Activated CD4-positive, alpha-beta memory T cell treated with anti-CD3 and anti-CD28 coated beads, Interleukin-2, amount 10 ng/mL, durations not matched to agents 7 days and 5 days (primary cell): Measurements from ENCODE around the gene SMOC1. TPM values are rescaled to one million over a fixed set of nuclear protein-coding genes. Genes with fewer than 3 reads are reported as not detected.
"Not testable (repeated sequence)": the region's sequence is repeated elsewhere in the genome, so short reads cannot be mapped to it uniquely, and the experiment has no call there.

ENCODE experiments used
- CTCF ChIA-PET: fragments of 350-600 bp; sonication (Branson Sonifier 250); formaldehyde crosslinking; loops from one replicate; lab custom pipeline; 2021; ENCODE audit warnings: antibody characterized with exemption, inconsistent platforms; lab: Charles Lee
- POLR2A ChIA-PET: fragments of 350-600 bp; sonication (Branson Sonifier 250); formaldehyde crosslinking; loops from one replicate; lab custom pipeline; 2021; ENCODE audit warnings: antibody characterized with exemption; lab: Charles Lee
- DNase-seq: peaks from one replicate; pipeline ENCODE4 v3.0.0-alpha.2; 2020
- H3K27ac Mint-ChIP-seq: one replicate; pipeline ENCODE4 v1.8.0; 2021; ENCODE audit warnings: mild to moderate bottlenecking, mixed read lengths
- H3K27me3 Mint-ChIP-seq: one replicate; pipeline ENCODE4 v1.8.0; 2021; ENCODE audit warnings: mixed read lengths
- H3K36me3 Mint-ChIP-seq: one replicate; pipeline ENCODE4 v1.8.0; 2021; ENCODE audit warnings: low read depth, mixed read lengths
- H3K4me1 Mint-ChIP-seq: one replicate; pipeline ENCODE4 v1.8.0; 2021; ENCODE audit warnings: mixed read lengths
- H3K4me3 Mint-ChIP-seq: one replicate; pipeline ENCODE4 v1.8.0; 2021; ENCODE audit warnings: mild to moderate bottlenecking, mixed read lengths
- H3K9me3 Mint-ChIP-seq: one replicate; pipeline ENCODE4 v1.8.0; 2021; ENCODE audit warnings: mixed read lengths
- total RNA-seq, 2 experiments: library from RNA; stranded (reverse); gene quantifications; one replicate each; pipeline ENCODE4 v1.2.3, GENCODE V29; 2021

SMOC1 gene
- total RNA-seq, 2 experiments from 2014 or later: not detected

DNA sequence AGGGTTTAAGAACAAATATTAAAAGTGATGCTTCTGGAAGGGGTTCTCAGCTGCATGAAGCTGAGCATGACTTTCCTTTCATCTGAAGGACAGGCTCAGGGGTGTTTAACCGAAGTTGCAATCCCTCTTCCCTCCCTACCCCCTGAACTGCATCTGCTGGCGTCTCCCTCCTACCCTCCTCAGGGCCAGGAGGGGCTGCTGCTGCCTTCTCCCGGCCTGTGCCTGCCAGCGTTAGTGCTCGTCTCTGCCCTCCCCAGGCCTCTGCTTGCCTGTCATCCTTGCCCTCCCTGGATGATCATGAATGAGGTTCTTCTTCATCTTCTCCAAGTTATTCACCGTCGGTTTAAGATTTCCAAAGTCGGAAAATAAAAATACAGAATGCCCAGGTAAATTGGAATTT lies 12.2 kb downstream of the SMOC1 start:
- H3K27me3 Mint-ChIP-seq: peaks cover 42% of the 10 kb centered on the region
- H3K4me3 Mint-ChIP-seq: no peak overlapping the region
- DNase-seq: no peak
- H3K4me1 Mint-ChIP-seq: no peaks in the 10 kb centered on the region
- CTCF ChIA-PET: no interaction called here
- no peak overlapping the region for H3K27ac Mint-ChIP-seq
- no peaks in the 10 kb centered on the region for H3K9me3 Mint-ChIP-seq
- no peaks in the 10 kb centered on the region for H3K36me3 Mint-ChIP-seq
- POLR2A ChIA-PET: no interaction called here

GRCh38 chr14:69895109-69895508 lies 15.9 kb downstream of the SMOC1 start:
- Mint-ChIP-seq H3K4me3 (no peak overlapping the region), H3K36me3 (no peaks in the 10 kb centered on the region), H3K9me3 (peaks cover 2% of the 10 kb centered on the region), H3K27me3 (peaks cover 41% of the 10 kb centered on the region), H3K4me1 (no peaks in the 10 kb centered on the region), H3K27ac (no peak overlapping the region)
- DNase-seq: no peak
- ChIA-PET POLR2A (no interaction called here), CTCF (no interaction called here)

DNA sequence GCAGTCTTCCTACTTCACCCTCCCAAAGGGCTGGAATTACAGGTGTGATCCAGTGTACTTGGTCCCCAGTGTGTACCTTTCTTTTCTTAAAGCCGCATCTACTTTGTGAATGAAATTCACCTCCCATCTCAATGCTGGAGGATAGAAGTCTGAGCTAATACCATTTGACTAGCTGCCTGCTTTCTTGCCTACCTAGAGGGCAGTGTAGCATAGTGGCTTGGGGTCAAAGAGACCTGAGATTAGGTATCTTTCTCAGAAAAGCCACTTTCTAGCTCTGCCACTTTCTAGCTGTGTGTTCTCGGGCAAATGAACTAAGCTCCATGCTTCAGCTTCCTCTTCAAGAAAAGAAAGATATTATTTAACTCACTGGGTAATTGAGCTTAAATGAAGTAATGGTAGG lies 16.9 kb downstream of the SMOC1 start:
- Mint-ChIP-seq H3K27ac (no peak overlapping the region), H3K4me1 (no peaks in the 10 kb centered on the region), H3K4me3 (no peak overlapping the region), H3K36me3 (no peaks in the 10 kb centered on the region), H3K27me3 (peaks cover 36% of the 10 kb centered on the region), H3K9me3 (peaks cover 2% of the 10 kb centered on the region)
- CTCF ChIA-PET: interaction anchor here (0.5 kb wide), 1 partner anchor 392 kb away, joined by 3 read pairs; no protein-coding TSS in a partner anchor
- no peak for DNase-seq
- POLR2A ChIA-PET: no interaction called here

- Mint-ChIP-seq H3K9me3 (peaks cover 2% of the 10 kb centered on the region), H3K4me1 (no peaks in the 10 kb centered on the region), H3K27ac (no peak overlapping the region), H3K4me3 (no peak overlapping the region), H3K36me3 (no peaks in the 10 kb centered on the region), H3K27me3 (peaks cover 34% of the 10 kb centered on the region)
- ChIA-PET POLR2A (no interaction called here), CTCF (no interaction called here)
- no peak for DNase-seq
Observed at GRCh38 chr14:69896972-69897371, 17.8 kb downstream of the SMOC1 start.

DNA sequence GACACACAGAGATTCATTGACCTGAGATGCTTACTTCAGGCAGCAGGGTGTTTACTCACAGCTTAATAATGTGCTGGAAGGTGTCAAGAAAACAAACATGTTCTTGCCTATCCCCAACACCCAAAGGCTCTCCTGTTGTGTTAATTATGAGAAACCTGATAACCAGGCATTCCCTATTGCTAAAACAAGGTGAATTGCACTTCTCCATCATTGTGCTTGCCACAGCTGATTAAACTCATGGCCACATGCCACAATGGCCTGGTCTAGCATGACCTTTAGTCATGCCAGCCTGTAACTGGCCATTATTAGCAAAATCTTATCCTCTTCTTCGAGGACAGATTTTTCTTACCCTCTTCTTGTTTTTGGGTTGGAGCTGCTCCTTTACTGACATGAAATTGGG lies 21.4 kb downstream of the SMOC1 start:
- peaks cover 2% of the 10 kb centered on the region for H3K9me3 Mint-ChIP-seq
- no peaks in the 10 kb centered on the region for H3K4me1 Mint-ChIP-seq
- ChIA-PET POLR2A (no interaction called here), CTCF (no interaction called here)
- H3K4me3 Mint-ChIP-seq: no peak overlapping the region
- no peak for DNase-seq
- H3K27me3 Mint-ChIP-seq: peaks cover 15% of the 10 kb centered on the region
- H3K36me3 Mint-ChIP-seq: no peaks in the 10 kb centered on the region
- no peak overlapping the region for H3K27ac Mint-ChIP-seq

DNA sequence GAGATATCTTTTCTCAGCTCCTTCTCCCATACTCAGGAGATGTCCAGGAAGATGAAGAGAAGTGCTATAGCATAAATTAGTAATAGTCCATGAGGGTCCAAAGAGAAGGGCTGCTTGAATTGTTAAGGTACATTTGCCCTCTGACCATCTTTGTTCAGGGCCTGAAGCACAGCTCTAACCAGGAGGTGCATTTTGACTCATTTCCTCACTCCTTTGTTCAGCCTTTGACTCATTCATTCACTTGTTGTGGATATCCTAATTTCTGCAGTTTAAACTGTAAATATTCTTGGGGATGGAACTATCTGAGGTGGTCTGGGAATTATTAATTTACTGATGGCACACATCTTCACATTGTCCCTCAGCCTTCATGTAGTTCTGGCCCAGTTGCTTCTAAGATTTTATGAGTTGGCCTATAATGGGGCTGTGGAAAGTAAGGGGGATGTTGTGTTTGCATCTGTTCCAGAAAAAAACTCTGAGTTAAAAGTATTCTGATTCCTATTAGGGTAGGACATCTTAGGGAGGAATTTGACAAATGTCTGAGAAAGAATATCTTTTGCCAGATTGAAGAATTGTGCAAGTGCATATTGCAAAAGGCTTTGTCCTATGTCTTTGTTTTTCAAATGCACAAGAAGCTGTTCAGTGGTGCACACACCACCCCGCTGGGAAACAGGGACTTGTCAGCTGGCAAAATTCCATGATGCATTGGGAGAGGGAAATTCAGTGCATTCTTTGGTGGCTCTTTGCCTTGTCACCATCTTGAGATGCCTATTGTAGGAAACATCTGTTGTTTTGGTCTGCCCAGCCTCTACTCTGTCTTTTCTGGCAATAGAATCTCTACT lies 22.1 kb downstream of the SMOC1 start:
- ChIA-PET POLR2A (no interaction called here), CTCF (no interaction called here)
- Mint-ChIP-seq H3K36me3 (no peaks in the 10 kb centered on the region), H3K9me3 (peaks cover 2% of the 10 kb centered on the region), H3K27me3 (peaks cover 12% of the 10 kb centered on the region), H3K27ac (no peak overlapping the region), H3K4me3 (no peak overlapping the region), H3K4me1 (no peaks in the 10 kb centered on the region)
- no peak for DNase-seq

DNA sequence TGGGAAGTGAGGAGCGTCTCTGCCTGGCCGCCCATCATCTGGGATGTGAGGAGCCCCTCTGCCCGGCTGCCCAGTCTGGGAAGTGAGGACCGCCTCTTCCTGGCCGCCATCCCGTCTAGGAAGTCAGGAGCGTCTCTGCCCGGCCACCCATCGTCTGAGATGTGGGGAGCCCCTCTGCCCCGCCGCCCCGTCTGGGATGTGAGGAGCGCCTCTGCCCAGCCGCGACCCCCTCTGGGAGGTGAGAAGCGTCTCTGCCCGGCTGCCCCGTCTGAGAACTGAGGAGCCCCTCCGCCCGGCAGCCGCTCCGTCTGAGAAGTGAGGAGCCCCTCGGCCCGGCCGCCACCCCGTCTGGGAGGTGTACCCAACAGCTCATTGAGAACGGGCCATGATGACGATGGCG lies 23.8 kb downstream of the SMOC1 start:
- H3K36me3 Mint-ChIP-seq, CTCF ChIA-PET, POLR2A ChIA-PET, H3K27me3 Mint-ChIP-seq, H3K27ac Mint-ChIP-seq, H3K9me3 Mint-ChIP-seq, H3K4me3 Mint-ChIP-seq, H3K4me1 Mint-ChIP-seq, DNase-seq: not testable (repeated sequence)

- no peaks in the 10 kb centered on the region for H3K4me1 Mint-ChIP-seq
- peaks cover 9% of the 10 kb centered on the region for H3K27me3 Mint-ChIP-seq
- no peak overlapping the region for H3K4me3 Mint-ChIP-seq
- no peaks in the 10 kb centered on the region for H3K36me3 Mint-ChIP-seq
- no peaks in the 10 kb centered on the region for H3K9me3 Mint-ChIP-seq
- POLR2A ChIA-PET: no interaction called here
- CTCF ChIA-PET: interaction anchor here (1.1 kb wide), 1 partner anchor 26 kb away, joined by 3 read pairs; no protein-coding TSS in a partner anchor
- DNase-seq: no peak
- no peak overlapping the region for H3K27ac Mint-ChIP-seq
Observed at GRCh38 chr14:69904246-69904645, 25.0 kb downstream of the SMOC1 start.

DNA sequence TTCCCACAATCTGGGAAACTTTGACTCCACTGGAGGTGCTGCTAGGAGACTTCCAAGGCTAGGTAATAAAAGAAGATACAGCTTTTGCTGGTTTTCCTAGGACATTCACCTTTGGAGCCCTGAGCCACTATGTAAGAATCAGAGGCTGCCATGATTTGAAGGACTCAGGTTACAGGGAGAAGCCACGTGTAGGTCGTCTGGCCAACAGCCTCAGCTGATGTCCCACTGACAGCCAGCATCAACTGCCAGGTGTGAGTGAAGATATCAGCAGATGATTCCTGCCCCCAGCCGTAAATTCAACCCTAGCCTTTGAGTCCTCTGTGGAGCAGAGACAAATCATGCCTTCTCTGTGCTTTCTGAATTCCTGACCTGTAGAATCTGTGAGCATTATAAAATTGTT lies 27.0 kb downstream of the SMOC1 start:
- ChIA-PET POLR2A (no interaction called here), CTCF (interaction anchor here (0.6 kb wide), 1 partner anchor 105 kb away, joined by 3 read pairs; no protein-coding TSS in a partner anchor)
- Mint-ChIP-seq H3K4me1 (no peaks in the 10 kb centered on the region), H3K27me3 (peaks cover 16% of the 10 kb centered on the region), H3K27ac (no peak overlapping the region), H3K4me3 (no peak overlapping the region), H3K9me3 (no peaks in the 10 kb centered on the region), H3K36me3 (no peaks in the 10 kb centered on the region)
- DNase-seq: no peak

DNA sequence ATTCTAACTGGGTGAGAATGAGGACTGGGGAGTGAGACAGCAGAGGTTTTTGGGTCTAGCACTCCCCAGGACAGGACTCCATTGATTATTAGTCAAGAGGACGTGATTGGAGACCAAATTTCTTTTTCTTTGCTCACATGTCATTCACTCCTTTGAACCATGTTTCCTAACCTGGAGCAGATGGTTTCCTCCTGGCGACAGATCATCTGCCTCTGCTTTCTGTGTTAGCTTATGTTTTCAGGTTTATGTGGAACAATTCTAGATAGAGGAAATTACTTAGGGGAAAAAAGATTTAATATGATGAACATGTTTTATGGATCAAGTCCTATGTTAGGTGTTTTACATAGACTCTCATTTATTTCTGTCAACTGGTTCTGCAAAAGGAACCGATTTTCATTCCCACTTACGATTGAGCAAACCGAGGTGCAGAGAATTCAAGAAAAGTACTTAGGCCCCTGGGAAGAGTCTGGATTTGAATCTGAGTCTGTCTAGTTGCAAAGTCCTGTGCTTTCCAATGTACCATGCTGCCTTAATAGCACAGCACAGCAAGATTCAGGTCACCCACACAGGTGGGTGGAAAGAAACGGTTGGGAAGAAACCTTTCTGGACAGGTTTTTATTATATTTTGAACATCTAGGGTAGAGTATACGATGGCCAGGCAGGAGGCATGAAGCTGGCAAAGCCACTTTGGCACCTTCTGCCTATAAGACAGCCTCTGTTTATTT lies 30.8 kb downstream of the SMOC1 start:
- POLR2A ChIA-PET: interaction anchor here (0.5 kb wide), 1 partner anchor 654 kb away, joined by 3 read pairs; no protein-coding TSS in a partner anchor
- Mint-ChIP-seq H3K27ac (no peak overlapping the region), H3K9me3 (no peaks in the 10 kb centered on the region), H3K27me3 (peaks cover 18% of the 10 kb centered on the region), H3K36me3 (no peaks in the 10 kb centered on the region), H3K4me1 (no peaks in the 10 kb centered on the region), H3K4me3 (no peak overlapping the region)
- DNase-seq: no peak
- CTCF ChIA-PET: no interaction called here

- ChIA-PET POLR2A (no interaction called here), CTCF (no interaction called here)
- H3K27ac Mint-ChIP-seq: no peak overlapping the region
Observed at GRCh38 chr14:69910871-69911270, 31.7 kb downstream of the SMOC1 start.

GRCh38 chr14:69913686-69914085 lies 34.5 kb downstream of the SMOC1 start:
- Mint-ChIP-seq H3K4me3 (no peak overlapping the region), H3K4me1 (no peaks in the 10 kb centered on the region), H3K27ac (no peak overlapping the region), H3K27me3 (peaks cover 34% of the 10 kb centered on the region), H3K9me3 (no peaks in the 10 kb centered on the region), H3K36me3 (no peaks in the 10 kb centered on the region)
- ChIA-PET POLR2A (no interaction called here), CTCF (no interaction called here)
- no peak for DNase-seq

More at GRCh38 chr14:69910871-69911270, 31.7 kb downstream of the SMOC1 start:
- no peak for DNase-seq
- no peaks in the 10 kb centered on the region for H3K36me3 Mint-ChIP-seq
- no peak overlapping the region for H3K4me3 Mint-ChIP-seq
- no peaks in the 10 kb centered on the region for H3K9me3 Mint-ChIP-seq
- peaks cover 26% of the 10 kb centered on the region for H3K27me3 Mint-ChIP-seq
- H3K4me1 Mint-ChIP-seq: no peaks in the 10 kb centered on the region

GRCh38 chr14:69916396-69916795 lies 37.2 kb downstream of the SMOC1 start:
- Mint-ChIP-seq H3K9me3 (no peaks in the 10 kb centered on the region), H3K4me1 (no peaks in the 10 kb centered on the region), H3K27me3 (peaks cover 20% of the 10 kb centered on the region), H3K27ac (no peak overlapping the region), H3K36me3 (no peaks in the 10 kb centered on the region), H3K4me3 (no peak overlapping the region)
- DNase-seq: no peak
- POLR2A ChIA-PET: no interaction called here
- CTCF ChIA-PET: no interaction called here
